ENCODE measurements around the gene ZNF507. TPM values are rescaled to one million over a fixed set of nuclear protein-coding genes. Genes with fewer than 3 reads are reported as not detected.
"Not testable (repeated sequence)": the region's sequence is repeated elsewhere in the genome, so short reads cannot be mapped to it uniquely, and the experiment has no call there.

ZNF507 gene
- total RNA-seq, 2 experiments from 2014 or later = 24.8 to 30.5 TPM

DNA sequence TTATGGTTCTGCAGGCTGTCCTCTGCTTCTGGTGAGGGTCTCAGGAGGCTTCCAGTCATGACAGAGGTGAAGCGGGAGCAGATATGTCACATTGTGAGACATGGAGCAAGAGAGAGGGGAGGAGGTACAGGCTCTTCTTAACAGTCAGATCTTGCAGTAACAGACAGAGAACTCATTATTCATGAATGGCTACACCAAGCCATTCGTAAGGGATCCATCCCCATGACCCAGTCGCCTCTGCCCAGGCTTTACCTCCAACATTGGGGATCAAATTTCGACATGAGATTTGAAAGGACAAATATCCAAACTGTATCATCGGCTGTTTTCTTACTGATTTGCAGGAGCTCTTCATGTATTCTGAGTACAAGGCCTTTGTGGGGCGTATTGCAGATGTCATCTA is 21.7 kb downstream of the ZNF507 start:
- H3K9me3 Mint-ChIP-seq (ENCODE audit: low read depth) = no peaks in the 10 kb centered on the region
- H3K4me1 Mint-ChIP-seq = no peaks in the 10 kb centered on the region
- DNase-seq (no peak), ATAC-seq (no peak)
- no peak overlapping the region for H3K4me3 Mint-ChIP-seq
- H3K27me3 Mint-ChIP-seq = no peaks in the 10 kb centered on the region
- peaks cover 79% of the 10 kb centered on the region for H3K36me3 Mint-ChIP-seq
- H3K27ac Mint-ChIP-seq = no peak overlapping the region
- CTCF ChIA-PET = no interaction called here

DNA sequence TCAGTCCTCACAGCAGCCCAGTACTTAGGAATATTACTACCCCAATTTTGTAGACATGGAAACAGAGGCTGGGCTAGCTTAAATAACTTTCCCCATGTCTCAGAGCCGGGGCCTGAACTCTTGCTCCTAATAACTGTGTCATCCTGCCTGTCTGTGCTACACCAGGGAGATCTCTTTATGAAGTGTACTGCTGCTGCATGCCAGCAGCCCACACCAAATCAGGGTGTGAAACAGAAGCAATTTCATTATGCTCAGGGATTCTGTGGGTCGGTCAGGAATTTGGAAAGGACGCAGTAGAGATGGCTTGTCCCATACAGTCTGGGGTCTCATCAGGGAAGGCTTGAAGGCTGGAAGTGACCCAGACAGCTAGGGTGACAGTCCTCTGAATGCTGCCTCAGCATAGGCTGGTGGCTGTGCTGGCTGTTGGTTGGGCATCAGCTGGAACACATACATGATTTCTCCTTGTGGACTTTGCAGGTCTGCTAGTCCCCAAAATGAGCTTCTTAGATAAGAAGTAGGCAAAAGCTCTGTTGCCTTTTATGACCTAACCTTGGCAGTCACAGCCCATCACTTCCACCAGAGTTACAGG is 22.6 kb downstream of the ZNF507 start:
- no peaks in the 10 kb centered on the region for H3K9me3 Mint-ChIP-seq (ENCODE audit: low read depth)
- H3K27ac Mint-ChIP-seq = no peak overlapping the region
- DNase-seq (no peak), ATAC-seq (no peak)
- no peaks in the 10 kb centered on the region for H3K27me3 Mint-ChIP-seq
- no peak overlapping the region for H3K4me3 Mint-ChIP-seq
- peaks cover 80% of the 10 kb centered on the region for H3K36me3 Mint-ChIP-seq
- CTCF ChIA-PET = interaction anchor here (1.2 kb wide), 1 partner anchor 20 kb away, joined by 4 read pairs; no protein-coding TSS in a partner anchor
- no peaks in the 10 kb centered on the region for H3K4me1 Mint-ChIP-seq

DNA sequence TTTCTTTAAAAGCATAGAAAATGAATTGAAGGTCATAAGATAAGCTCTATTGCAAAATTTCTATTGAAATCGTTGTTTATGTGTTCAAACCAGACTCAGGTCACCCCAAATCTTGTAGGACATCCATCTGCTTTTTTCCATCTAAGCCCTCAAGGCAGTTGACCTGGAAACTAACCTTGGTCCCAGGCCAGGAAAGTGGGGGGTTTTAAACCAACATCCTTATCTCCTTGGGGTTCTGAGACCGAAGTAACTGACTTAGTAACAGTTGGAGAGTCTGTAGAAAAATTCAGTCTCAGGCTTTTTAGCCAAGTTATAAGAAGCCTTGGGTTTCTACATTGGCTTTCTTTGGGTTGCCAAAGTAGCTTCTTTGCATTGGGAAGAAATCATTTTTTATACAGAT is 23.4 kb downstream of the ZNF507 start:
- H3K4me3 Mint-ChIP-seq = no peak overlapping the region
- no peaks in the 10 kb centered on the region for H3K9me3 Mint-ChIP-seq (ENCODE audit: low read depth)
- ATAC-seq (no peak), DNase-seq (no peak)
- no peak overlapping the region for H3K27ac Mint-ChIP-seq
- CTCF ChIA-PET = interaction anchor here (1.2 kb wide), 1 partner anchor 19 kb away, joined by 4 read pairs; no protein-coding TSS in a partner anchor
- H3K36me3 Mint-ChIP-seq = peaks cover 82% of the 10 kb centered on the region
- H3K4me1 Mint-ChIP-seq = no peaks in the 10 kb centered on the region
- no peaks in the 10 kb centered on the region for H3K27me3 Mint-ChIP-seq

DNA sequence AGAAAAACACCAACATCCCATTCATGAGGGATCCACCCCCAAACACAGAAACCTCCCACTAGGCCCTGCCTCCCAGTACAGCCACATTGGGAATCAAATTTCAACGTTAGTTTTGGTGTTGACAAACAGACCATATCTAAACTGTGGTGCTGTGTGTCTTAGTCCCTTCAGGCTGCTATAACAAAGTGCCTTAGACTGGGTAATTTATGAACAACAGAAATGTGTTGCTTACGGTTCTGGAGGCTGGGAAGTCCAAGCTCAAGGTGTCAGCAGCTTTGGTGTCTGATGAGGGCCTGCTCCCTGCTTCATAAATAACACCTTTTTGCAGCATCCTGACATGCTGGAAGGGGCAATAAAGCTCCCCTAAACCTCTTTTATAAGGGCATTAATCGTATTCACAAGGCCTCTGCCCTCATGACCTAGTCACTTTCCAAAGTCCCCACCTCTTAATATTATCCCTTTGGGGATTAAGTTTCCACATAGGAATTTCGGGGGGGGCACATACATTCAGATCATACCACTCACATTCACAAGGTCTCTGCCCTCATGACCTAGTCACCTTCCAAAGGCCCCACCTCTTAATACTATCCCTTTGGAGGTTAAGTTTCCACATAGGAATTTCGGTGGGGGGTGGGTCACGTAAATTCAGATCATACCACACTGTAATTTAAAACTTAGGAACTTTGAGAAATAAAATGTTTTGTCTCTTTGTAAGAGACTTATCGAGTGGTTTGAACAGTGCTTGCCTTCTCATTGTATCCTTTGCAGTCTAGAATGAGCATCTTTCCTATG is 27.5 kb downstream of the ZNF507 start:
- Mint-ChIP-seq H3K4me1 (no peaks in the 10 kb centered on the region), H3K27me3 (no peaks in the 10 kb centered on the region), H3K27ac (no peak overlapping the region), H3K36me3 (peaks cover 57% of the 10 kb centered on the region), H3K4me3 (no peak overlapping the region), H3K9me3 (ENCODE audit: low read depth) (no peaks in the 10 kb centered on the region)
- ATAC-seq (no peak), DNase-seq (no peak)
- CTCF ChIA-PET = no interaction called here

DNA sequence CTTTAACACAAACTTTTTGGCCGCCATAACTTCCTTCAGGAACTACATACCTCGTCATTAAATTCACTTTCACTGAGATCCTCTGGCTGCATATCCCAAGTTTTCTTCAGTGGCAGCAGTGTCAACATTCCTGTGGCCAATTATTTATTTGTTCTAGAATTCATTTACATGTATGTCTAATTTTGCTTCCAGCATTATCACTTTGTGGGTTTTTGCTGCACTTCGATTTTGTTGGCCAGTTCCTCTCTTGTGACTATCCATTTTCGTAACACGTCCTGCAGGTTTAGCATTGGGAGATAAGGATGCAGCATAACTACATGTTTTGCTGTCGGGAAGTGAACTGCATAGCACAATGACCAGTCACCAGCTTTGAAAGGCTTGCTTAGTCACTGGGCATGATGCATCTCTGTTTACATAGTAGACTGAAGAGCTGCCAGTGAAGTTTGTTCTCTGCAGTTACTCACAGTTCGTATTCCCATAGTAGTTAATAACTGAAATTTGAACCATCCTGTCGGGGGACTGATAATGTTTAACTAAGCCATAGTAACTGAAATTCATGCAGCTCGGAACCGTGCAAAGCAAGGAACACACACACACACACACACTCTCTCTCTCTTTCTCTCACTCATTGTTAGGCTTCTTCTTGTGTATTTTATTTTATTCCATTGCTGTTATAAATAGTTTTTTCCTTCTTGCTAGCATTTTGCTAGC is 28.3 kb downstream of the ZNF507 start:
- no peak for ATAC-seq
- no peak for DNase-seq
- Mint-ChIP-seq H3K27me3 (no peaks in the 10 kb centered on the region), H3K9me3 (ENCODE audit: low read depth) (no peaks in the 10 kb centered on the region), H3K4me3 (no peak overlapping the region), H3K36me3 (peaks cover 52% of the 10 kb centered on the region), H3K4me1 (no peaks in the 10 kb centered on the region), H3K27ac (no peak overlapping the region)
- CTCF ChIA-PET = no interaction called here

DNA sequence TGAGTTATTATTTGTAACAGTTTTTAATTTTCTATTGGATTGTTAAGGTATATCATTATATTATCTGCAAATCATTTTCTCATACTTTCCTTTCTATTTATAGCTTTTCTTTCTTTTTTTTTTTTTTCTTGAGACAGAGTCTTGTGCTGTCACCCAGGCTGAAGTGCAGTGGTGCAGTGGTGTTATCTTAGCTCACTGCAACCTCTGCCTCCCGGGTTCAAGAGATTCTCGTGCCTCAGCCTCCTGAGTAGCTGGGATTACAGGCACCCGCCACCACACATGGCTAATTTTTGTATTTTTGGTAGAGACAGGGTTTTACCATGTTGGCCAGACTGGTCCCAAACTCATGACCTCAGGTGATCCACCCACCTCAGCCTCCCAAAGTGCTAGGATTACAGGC is 29.0 kb downstream of the ZNF507 start:
- H3K27me3 Mint-ChIP-seq; ATAC-seq; H3K4me3 Mint-ChIP-seq; H3K27ac Mint-ChIP-seq; DNase-seq; H3K4me1 Mint-ChIP-seq; CTCF ChIA-PET; H3K9me3 Mint-ChIP-seq (ENCODE audit: low read depth): not testable (repeated sequence)
- H3K36me3 Mint-ChIP-seq = peaks cover 52% of the 10 kb centered on the region

DNA sequence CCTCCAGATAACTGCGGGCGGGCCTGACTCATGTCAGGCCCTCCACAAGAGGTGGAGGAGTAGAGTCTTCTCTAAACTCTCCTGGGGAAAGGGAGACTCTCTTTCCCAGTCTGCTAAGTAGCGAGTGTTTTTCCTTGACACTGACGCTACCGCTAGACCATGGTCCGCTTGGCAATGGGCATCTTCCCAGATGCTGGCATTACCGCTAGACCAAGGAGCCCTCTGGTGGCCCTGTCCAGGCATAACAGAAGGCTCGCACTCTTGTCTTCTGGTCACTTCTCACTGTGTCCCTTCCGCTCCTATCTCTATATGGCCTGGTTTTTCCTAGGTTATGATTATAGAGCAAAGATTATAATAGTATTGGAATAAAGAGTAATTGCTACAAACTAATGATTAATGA is 31.7 kb downstream of the ZNF507 start:
- CTCF ChIA-PET = interaction anchor here (0.5 kb wide), 1 partner anchor 705 kb away, joined by 3 read pairs; no protein-coding TSS in a partner anchor
- not testable (repeated sequence) for ATAC-seq

DNA sequence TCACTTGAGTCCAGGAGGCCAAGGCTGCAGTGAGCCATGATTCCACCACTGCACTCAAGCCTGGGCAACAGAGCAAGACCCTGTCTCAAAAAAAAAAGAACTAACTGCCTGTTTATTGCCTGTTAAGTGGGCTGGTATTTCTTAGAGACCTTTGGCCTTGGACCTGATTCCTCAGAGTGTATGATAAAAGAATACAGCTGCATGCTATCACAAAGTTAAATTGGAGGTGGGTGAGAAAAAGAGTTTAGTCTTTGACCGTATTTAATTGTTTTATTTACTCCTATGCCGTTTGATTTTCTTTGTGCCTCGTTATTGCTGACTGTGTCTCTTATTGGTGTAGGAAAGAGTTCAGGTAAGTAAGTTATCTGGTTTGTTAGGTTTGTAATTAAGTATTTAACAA is 34.9 kb downstream of the ZNF507 start:
- Mint-ChIP-seq H3K36me3 (peaks cover 37% of the 10 kb centered on the region), H3K4me1 (peaks cover 10% of the 10 kb centered on the region), H3K9me3 (ENCODE audit: low read depth) (no peaks in the 10 kb centered on the region), H3K27ac (no peak overlapping the region), H3K27me3 (no peaks in the 10 kb centered on the region), H3K4me3 (no peak overlapping the region)
- CTCF ChIA-PET = no interaction called here
- ATAC-seq (no peak), DNase-seq (no peak)

More for the DNA sequence above, 31.7 kb downstream of the ZNF507 start:
- not testable (repeated sequence) for DNase-seq; H3K4me1 Mint-ChIP-seq; H3K27ac Mint-ChIP-seq; H3K4me3 Mint-ChIP-seq; H3K9me3 Mint-ChIP-seq (ENCODE audit: low read depth); H3K27me3 Mint-ChIP-seq
- peaks cover 43% of the 10 kb centered on the region for H3K36me3 Mint-ChIP-seq

DNA sequence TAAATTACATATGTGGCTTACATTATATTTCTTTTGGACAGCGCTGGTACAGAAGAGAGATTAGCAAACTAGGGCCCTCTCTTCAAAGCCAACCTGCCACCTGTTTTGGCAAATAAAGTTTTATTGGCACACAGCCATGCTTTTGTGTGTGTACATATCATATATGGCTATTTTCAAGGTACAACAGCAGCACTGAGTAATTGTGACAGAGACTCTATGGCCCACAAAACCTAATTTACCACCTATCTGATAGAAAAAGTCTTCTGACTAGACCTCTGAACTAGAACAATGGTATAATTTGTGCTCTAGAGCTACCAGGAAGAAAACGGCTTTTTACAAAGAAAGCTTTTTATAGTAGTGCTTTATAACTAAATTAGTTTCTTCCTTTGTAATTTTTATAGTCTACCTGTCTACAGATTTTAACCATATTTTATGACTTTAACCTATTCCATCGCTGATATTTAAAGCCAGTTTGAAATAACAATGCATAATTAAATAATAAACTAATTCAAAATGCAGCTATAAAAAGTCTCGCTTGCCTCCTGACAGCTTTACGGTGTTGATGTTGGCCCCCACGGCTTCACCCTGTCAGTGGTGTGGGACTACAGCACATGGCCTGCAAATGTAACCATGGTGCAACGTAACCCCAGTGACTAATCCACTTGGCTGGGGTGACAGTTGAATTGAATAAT is 42.4 kb downstream of the ZNF507 start:
- no peak for DNase-seq
- no peaks in the 10 kb centered on the region for H3K27me3 Mint-ChIP-seq
- no peak overlapping the region for H3K4me3 Mint-ChIP-seq
- CTCF ChIA-PET = interaction anchor here (0.8 to 1.1 kb wide), 2 partner anchors 8 to 19 kb away, joined by 3 to 4 read pairs; no protein-coding TSS in a partner anchor
- peaks cover 2% of the 10 kb centered on the region for H3K4me1 Mint-ChIP-seq
- no peaks in the 10 kb centered on the region for H3K9me3 Mint-ChIP-seq (ENCODE audit: low read depth)
- no peak overlapping the region for H3K27ac Mint-ChIP-seq
- no peak for ATAC-seq
- H3K36me3 Mint-ChIP-seq = peaks cover 9% of the 10 kb centered on the region

DNA sequence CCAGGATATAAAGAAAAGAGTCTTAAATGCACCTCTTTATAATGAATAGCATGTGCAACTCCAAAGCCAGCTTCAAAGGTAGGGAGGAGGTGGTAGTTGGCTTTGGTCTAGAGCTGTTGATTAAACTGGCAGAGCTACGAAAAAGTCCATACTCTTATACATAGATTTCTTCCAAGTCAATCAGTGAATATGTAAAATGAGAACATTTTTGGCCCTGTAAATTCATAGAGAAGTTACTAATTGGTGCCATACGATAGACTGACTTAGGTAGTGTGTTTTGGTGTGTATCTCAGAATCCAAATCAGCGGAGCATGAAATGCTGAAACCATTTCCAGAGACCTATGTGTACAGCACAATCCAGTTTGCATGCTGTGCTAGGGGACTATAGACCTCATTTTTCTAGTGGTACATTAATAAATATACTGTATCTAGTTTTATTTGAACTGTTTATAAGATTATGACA is 43.0 kb downstream of the ZNF507 start:
- Mint-ChIP-seq H3K9me3 (ENCODE audit: low read depth) (no peaks in the 10 kb centered on the region), H3K27me3 (no peaks in the 10 kb centered on the region), H3K4me1 (no peaks in the 10 kb centered on the region), H3K27ac (no peak overlapping the region), H3K36me3 (peaks cover 5% of the 10 kb centered on the region), H3K4me3 (no peak overlapping the region)
- DNase-seq (no peak), ATAC-seq (no peak)
- CTCF ChIA-PET = interaction anchor here (1.1 kb wide), 1 partner anchor 9 kb away, joined by 3 read pairs; no protein-coding TSS in a partner anchor

DNA sequence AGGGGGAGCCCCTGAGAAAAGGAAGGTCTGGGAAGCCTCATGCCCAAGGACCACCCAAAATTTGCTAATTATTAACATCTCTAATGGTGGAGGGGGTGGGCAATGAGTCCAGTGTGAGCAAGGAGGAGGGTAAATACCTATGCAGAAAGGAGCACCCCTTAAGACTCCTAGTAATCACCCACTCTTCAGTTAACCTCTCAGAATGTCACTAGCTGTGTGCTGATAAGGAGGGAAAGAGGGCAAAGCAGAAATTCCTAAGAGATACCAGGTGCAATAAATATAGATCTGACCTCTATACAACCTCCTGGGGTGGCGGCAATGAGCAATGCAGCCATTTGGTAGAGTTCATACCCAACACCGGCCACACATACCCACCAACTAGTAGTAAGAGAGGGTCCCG is 47.5 kb downstream of the ZNF507 start:
- H3K4me1 Mint-ChIP-seq = peaks cover 3% of the 10 kb centered on the region
- no peak for DNase-seq
- no peaks in the 10 kb centered on the region for H3K36me3 Mint-ChIP-seq
- CTCF ChIA-PET = no interaction called here
- H3K4me3 Mint-ChIP-seq = no peak overlapping the region
- no peak for ATAC-seq
- H3K27ac Mint-ChIP-seq = no peak overlapping the region
- H3K27me3 Mint-ChIP-seq = no peaks in the 10 kb centered on the region
- no peaks in the 10 kb centered on the region for H3K9me3 Mint-ChIP-seq (ENCODE audit: low read depth)

DNA sequence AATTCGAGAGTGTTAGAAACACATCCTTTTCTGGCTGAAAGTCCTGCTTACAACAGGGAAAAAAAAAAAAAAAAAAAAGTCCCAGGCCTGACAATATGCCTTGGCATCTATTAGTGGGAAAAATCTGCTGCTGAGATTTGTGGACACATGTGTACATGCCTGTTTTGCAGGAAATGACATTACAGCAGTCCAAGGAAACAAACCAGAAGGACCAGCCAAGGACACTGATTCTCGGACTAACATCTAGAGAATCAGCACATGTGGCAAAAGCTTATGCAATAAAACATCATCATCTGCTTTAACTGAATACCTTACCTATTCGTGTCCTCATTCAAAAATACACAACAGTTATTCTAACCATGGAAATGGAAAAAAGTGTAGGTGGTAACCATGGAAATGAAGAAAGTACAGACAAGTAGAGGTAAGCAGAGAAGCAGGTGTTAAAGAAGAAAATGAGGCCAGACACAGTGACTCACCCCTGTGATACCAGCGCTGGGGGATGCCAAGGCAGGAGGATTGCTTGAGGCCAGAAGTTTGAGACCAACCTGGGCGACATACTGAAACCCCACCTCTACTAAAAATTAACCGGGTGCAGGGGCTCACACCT is 50.7 kb downstream of the ZNF507 start:
- Mint-ChIP-seq H3K4me1 (peaks cover 6% of the 10 kb centered on the region), H3K27ac (no peak overlapping the region), H3K9me3 (ENCODE audit: low read depth) (no peaks in the 10 kb centered on the region), H3K36me3 (no peaks in the 10 kb centered on the region), H3K27me3 (no peaks in the 10 kb centered on the region), H3K4me3 (no peak overlapping the region)
- ATAC-seq (no peak), DNase-seq (no peak)
- CTCF ChIA-PET = interaction anchor here (0.9 kb wide), 1 partner anchor 69 kb away, joined by 3 read pairs; no protein-coding TSS in a partner anchor

DNA sequence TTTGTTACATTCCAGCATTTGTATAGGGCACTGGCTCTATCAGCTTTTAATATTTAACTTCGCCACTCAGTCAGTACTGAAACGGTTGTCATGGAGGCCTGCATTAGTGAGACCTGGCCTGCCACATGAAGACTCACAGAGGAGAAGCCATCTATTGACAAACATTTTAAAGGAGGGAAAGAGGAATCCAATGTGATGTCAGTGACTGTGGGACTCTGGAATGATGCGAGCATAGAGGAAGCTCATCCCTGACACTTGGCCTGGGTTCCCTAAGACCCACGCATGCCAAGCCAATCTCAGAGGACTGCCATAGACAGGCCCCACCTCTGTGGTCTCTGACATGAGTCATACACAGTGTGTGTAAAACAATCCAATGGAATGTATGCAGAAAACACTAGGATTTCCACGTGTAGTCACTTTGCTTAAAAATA is 52.3 kb downstream of the ZNF507 start:
- H3K9me3 Mint-ChIP-seq (ENCODE audit: low read depth) = no peaks in the 10 kb centered on the region

More for the DNA sequence above, 52.3 kb downstream of the ZNF507 start:
- Mint-ChIP-seq H3K4me3 (no peak overlapping the region), H3K36me3 (no peaks in the 10 kb centered on the region), H3K27me3 (no peaks in the 10 kb centered on the region), H3K27ac (no peak overlapping the region), H3K4me1 (peaks cover 10% of the 10 kb centered on the region)
- DNase-seq (no peak), ATAC-seq (no peak)
- CTCF ChIA-PET = no interaction called here
